Body of pancreas (tissue), 4 donors: Measurements from ENCODE around the gene FHAD1.

Experiments used
- CTCF ChIP-seq, 7 experiments: fragments of 450-650 bp in 4 of 7; fragments of 200-600 bp in 3 of 7; sonication (generic) in 3 of 7; IDR thresholded peaks; one replicate each; pipeline ENCODE4 v1.5.1; 2016 to 2019; ENCODE audit warnings: antibody characterized with exemption in 7 of 7
- POLR2A ChIP-seq, 3 donors: fragments of 450-650 bp; IDR thresholded peaks; one replicate each; pipeline ENCODE4 v1.6.1; 2016; ENCODE audit warnings: antibody characterized with exemption in 3 of 3, mild to moderate bottlenecking in 2 of 3

GRCh38 chr1:15204931-15205330, 42.1 kb upstream of the FHAD1 start:
- TF ChIP-seq CTCF (IDR thresholded peaks at IDR 0.05): no peak
- TF ChIP-seq POLR2A (IDR thresholded peaks at IDR 0.05): no peak
